ENCODE measurements around the gene TCERG1. TPM values are rescaled to one million over a fixed set of nuclear protein-coding genes. Genes with fewer than 3 reads are reported as not detected.

TCERG1 gene
- total and polyA plus RNA-seq, 5 donors from 2014 or later = 28.2 to 86.9 (median 30.5) TPM

DNA sequence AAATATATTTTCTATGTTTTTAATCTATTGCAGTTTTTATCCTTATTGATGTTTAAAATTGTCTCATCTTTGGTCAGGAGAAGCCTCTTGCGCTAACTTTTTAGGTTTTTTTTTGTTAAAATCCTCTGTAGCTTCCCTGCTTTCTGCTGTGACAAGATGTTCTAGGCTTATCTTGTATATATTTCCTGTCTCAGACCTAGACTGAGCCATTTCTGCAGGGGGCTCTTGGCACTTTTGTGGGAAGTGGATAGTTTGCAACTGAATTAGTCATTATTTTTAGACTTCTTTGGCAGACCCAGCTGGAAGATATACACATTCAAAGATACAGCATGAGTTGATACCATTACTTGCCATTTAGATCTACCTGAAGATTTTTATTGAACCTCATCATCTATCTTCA, 28.8 kb downstream of the TCERG1 start:
- H3K27me3 ChIP-seq (ENCODE audit: control insufficient read depth, insufficient read depth, low read length) = no peaks in the 10 kb centered on the region
- no peak overlapping the region for H3K27ac Mint-ChIP-seq
- no peaks in the 10 kb centered on the region for H3K9me3 Mint-ChIP-seq
- peaks cover 52% of the 10 kb centered on the region for H3K36me3 Mint-ChIP-seq
- ATAC-seq (ENCODE audit: low read depth in 2 of 2) (no peak), DNase-seq (no peak)
- no peaks in the 10 kb centered on the region for H3K4me1 ChIP-seq (ENCODE audit: control insufficient read depth, insufficient read depth, low read length, poor library complexity, severe bottlenecking)
- H3K4me1 Mint-ChIP-seq = peaks cover 4 to 11% (median 7%) of the 10 kb centered on the region in 4 donors
- no peak overlapping the region for H3K4me3 Mint-ChIP-seq
- peaks cover 65% of the 10 kb centered on the region for H3K36me3 ChIP-seq (ENCODE audit: control insufficient read depth, insufficient read depth, low read length)
- no peaks in the 10 kb centered on the region for H3K9me3 ChIP-seq (ENCODE audit: control insufficient read depth in 2 of 2, low read length in 2 of 2)
- no peak overlapping the region for H3K4me3 ChIP-seq (ENCODE audit: low read depth, low read length)
- no peaks in the 10 kb centered on the region for H3K27me3 Mint-ChIP-seq
- H3K27ac ChIP-seq (ENCODE audit: insufficient read depth, low read length, poor library complexity, severe bottlenecking) = no peak overlapping the region

GRCh38 chr5:146482775-146483174, 35.6 kb downstream of the TCERG1 start:
- H3K4me3 Mint-ChIP-seq = no peak overlapping the region
- peaks cover 65% of the 10 kb centered on the region for H3K36me3 ChIP-seq (ENCODE audit: control insufficient read depth, insufficient read depth, low read length)
- ATAC-seq (ENCODE audit: low read depth in 2 of 2) = no peak

DNA sequence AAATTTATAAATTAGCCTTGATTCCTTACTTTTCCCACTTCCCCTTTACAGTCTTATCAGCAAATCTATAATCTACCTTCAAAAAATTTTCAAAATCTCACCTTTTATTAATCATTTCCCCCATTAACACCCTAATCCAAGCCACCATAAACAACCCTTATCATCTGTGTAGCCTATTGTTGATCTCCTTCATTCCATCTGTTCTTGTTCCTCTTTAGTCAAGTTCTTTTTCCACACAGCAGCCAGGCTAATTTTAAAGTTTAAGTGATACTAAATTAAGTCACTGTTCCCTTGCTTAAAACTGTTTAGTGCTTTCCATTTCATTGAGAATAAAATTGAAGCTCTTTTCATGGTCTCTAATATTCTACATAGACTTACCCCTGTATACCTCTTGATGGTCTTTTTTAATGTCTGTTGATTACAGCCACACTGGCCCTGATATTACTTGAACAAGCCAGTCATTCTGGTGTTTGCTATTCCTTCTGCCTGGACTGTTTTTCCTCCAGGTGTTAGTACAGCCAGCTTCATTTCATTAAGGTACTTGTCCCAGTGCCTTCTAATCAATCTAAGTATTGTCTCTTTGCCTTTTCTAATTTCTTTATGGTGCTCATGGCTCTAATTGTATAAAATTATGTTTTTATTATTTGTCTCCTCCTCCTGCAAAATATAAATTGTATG, 37.7 kb downstream of the TCERG1 start:
- peak overlapping the region in 1 of 3 donors; percentile 22 for H3K27ac Mint-ChIP-seq
- no peak for DNase-seq
- H3K36me3 Mint-ChIP-seq = peaks cover 45% of the 10 kb centered on the region
- H3K4me3 Mint-ChIP-seq = no peak overlapping the region
- Histone ChIP-seq H3K4me1 (ENCODE audit: control insufficient read depth, insufficient read depth, low read length, poor library complexity, severe bottlenecking) (no peaks in the 10 kb centered on the region), H3K27ac (ENCODE audit: insufficient read depth, low read length, poor library complexity, severe bottlenecking) (no peak overlapping the region), H3K4me3 (ENCODE audit: low read depth, low read length) (no peak overlapping the region), H3K27me3 (ENCODE audit: control insufficient read depth, insufficient read depth, low read length) (no peaks in the 10 kb centered on the region), H3K36me3 (ENCODE audit: control insufficient read depth, insufficient read depth, low read length) (peaks cover 56% of the 10 kb centered on the region), H3K9me3 (ENCODE audit: control insufficient read depth in 2 of 2, low read length in 2 of 2) (no peaks in the 10 kb centered on the region)
- H3K27me3 Mint-ChIP-seq = no peaks in the 10 kb centered on the region
- peaks cover 0 to 3% (median 2%) of the 10 kb centered on the region in 4 donors for H3K4me1 Mint-ChIP-seq
- H3K9me3 Mint-ChIP-seq = no peaks in the 10 kb centered on the region
- ATAC-seq (ENCODE audit: low read depth in 2 of 2) = no peak

More at GRCh38 chr5:146482775-146483174, 35.6 kb downstream of the TCERG1 start:
- Histone ChIP-seq H3K4me3 (ENCODE audit: low read depth, low read length) (no peak overlapping the region), H3K4me1 (ENCODE audit: control insufficient read depth, insufficient read depth, low read length, poor library complexity, severe bottlenecking) (no peaks in the 10 kb centered on the region), H3K27ac (ENCODE audit: insufficient read depth, low read length, poor library complexity, severe bottlenecking) (no peak overlapping the region), H3K9me3 (ENCODE audit: control insufficient read depth in 2 of 2, low read length in 2 of 2) (no peaks in the 10 kb centered on the region), H3K27me3 (ENCODE audit: control insufficient read depth, insufficient read depth, low read length) (no peaks in the 10 kb centered on the region)
- DNase-seq = no peak
- Mint-ChIP-seq H3K27ac (no peak overlapping the region), H3K36me3 (peaks cover 45% of the 10 kb centered on the region), H3K4me1 (peaks cover 0 to 5% (median 2%) of the 10 kb centered on the region in 4 donors), H3K27me3 (no peaks in the 10 kb centered on the region), H3K9me3 (no peaks in the 10 kb centered on the region)

GRCh38 chr5:146490089-146490843, 43.1 kb downstream of the TCERG1 start:
- H3K27me3 Mint-ChIP-seq = no peaks in the 10 kb centered on the region
- DNase-seq = no peak
- peaks cover 31% of the 10 kb centered on the region for H3K36me3 Mint-ChIP-seq
- Histone ChIP-seq H3K27me3 (ENCODE audit: control insufficient read depth, insufficient read depth, low read length) (no peaks in the 10 kb centered on the region), H3K4me1 (ENCODE audit: control insufficient read depth, insufficient read depth, low read length, poor library complexity, severe bottlenecking) (no peaks in the 10 kb centered on the region), H3K27ac (ENCODE audit: insufficient read depth, low read length, poor library complexity, severe bottlenecking) (no peak overlapping the region), H3K4me3 (ENCODE audit: low read depth, low read length) (no peak overlapping the region), H3K9me3 (ENCODE audit: control insufficient read depth in 2 of 2, low read length in 2 of 2) (no peaks in the 10 kb centered on the region), H3K36me3 (ENCODE audit: control insufficient read depth, insufficient read depth, low read length) (peaks cover 31% of the 10 kb centered on the region)
- no peak overlapping the region for H3K4me3 Mint-ChIP-seq
- no peaks in the 10 kb centered on the region for H3K9me3 Mint-ChIP-seq
- H3K4me1 Mint-ChIP-seq = peaks cover 0 to 15% (median 2%) of the 10 kb centered on the region in 4 donors
- H3K27ac Mint-ChIP-seq = no peak overlapping the region
- ATAC-seq (ENCODE audit: low read depth in 2 of 2) = no peak

GRCh38 chr5:146494656-146495055, 47.5 kb downstream of the TCERG1 start:
- Histone ChIP-seq H3K27me3 (ENCODE audit: control insufficient read depth, insufficient read depth, low read length) (no peaks in the 10 kb centered on the region), H3K36me3 (ENCODE audit: control insufficient read depth, insufficient read depth, low read length) (peaks cover 38% of the 10 kb centered on the region), H3K4me1 (ENCODE audit: control insufficient read depth, insufficient read depth, low read length, poor library complexity, severe bottlenecking) (no peaks in the 10 kb centered on the region), H3K9me3 (ENCODE audit: control insufficient read depth in 2 of 2, low read length in 2 of 2) (no peaks in the 10 kb centered on the region), H3K4me3 (ENCODE audit: low read depth, low read length) (no peak overlapping the region), H3K27ac (ENCODE audit: insufficient read depth, low read length, poor library complexity, severe bottlenecking) (no peak overlapping the region)
- peaks cover 38% of the 10 kb centered on the region for H3K36me3 Mint-ChIP-seq
- peaks cover 0 to 1% (median 0%) of the 10 kb centered on the region in 7 donors for H3K9me3 Mint-ChIP-seq
- H3K27ac Mint-ChIP-seq = peak overlapping the region in 1 of 3 donors; percentile 2
- H3K27me3 Mint-ChIP-seq = no peaks in the 10 kb centered on the region
- DNase-seq (no peak), ATAC-seq (ENCODE audit: low read depth in 2 of 2) (no peak)
- H3K4me1 Mint-ChIP-seq = peaks cover 5 to 32% (median 9%) of the 10 kb centered on the region in 4 donors
- H3K4me3 Mint-ChIP-seq = no peak overlapping the region

DNA sequence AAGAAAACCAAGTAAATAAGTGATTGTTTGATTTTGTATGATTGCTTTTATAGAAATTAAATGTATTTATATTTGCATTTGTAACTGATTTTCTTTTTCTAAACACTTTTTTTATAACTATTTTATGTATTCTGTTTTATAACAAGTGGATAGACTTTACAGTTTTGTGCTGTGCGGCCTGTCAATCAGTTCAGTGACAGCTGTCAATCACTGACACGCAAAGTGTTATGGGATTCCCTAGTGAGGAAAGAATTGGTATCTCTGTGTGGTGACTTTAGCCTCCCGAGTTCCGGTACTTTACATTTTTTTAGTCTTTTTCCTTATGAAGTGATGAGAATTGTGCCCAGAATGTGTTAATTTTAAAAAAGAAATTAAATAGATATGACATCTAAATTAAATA, 52.5 kb downstream of the TCERG1 start:
- Mint-ChIP-seq H3K4me1 (peaks cover 5 to 20% (median 10%) of the 10 kb centered on the region in 4 donors), H3K27ac (no peak overlapping the region), H3K9me3 (peaks cover 0 to 1% (median 0%) of the 10 kb centered on the region in 7 donors), H3K27me3 (no peaks in the 10 kb centered on the region), H3K36me3 (peaks cover 37% of the 10 kb centered on the region), H3K4me3 (no peak overlapping the region)
- H3K4me1 ChIP-seq (ENCODE audit: control insufficient read depth, insufficient read depth, low read length, poor library complexity, severe bottlenecking) = no peaks in the 10 kb centered on the region
- H3K9me3 ChIP-seq (ENCODE audit: control insufficient read depth in 2 of 2, low read length in 2 of 2) = no peaks in the 10 kb centered on the region
- ATAC-seq (ENCODE audit: low read depth in 2 of 2) (no peak), DNase-seq (no peak)
- H3K27me3 ChIP-seq (ENCODE audit: control insufficient read depth, insufficient read depth, low read length) = no peaks in the 10 kb centered on the region
- H3K27ac ChIP-seq (ENCODE audit: insufficient read depth, low read length, poor library complexity, severe bottlenecking) = no peak overlapping the region
- H3K36me3 ChIP-seq (ENCODE audit: control insufficient read depth, insufficient read depth, low read length) = peaks cover 42% of the 10 kb centered on the region
- no peak overlapping the region for H3K4me3 ChIP-seq (ENCODE audit: low read depth, low read length)

GRCh38 chr5:146507428-146507827, 60.3 kb downstream of the TCERG1 start:
- ATAC-seq (ENCODE audit: low read depth in 2 of 2) = no peak
- no peak for DNase-seq
- no peaks in the 10 kb centered on the region for H3K9me3 Mint-ChIP-seq
- no peak overlapping the region for H3K4me3 ChIP-seq (ENCODE audit: low read depth, low read length)
- H3K36me3 Mint-ChIP-seq = peaks cover 63% of the 10 kb centered on the region
- H3K36me3 ChIP-seq (ENCODE audit: control insufficient read depth, insufficient read depth, low read length) = peaks cover 73% of the 10 kb centered on the region
- H3K4me1 ChIP-seq (ENCODE audit: control insufficient read depth, insufficient read depth, low read length, poor library complexity, severe bottlenecking) = no peaks in the 10 kb centered on the region
- peak overlapping the region in 2 of 3 donors; percentile 43 to 82 for H3K27ac Mint-ChIP-seq
- H3K9me3 ChIP-seq (ENCODE audit: control insufficient read depth in 2 of 2, low read length in 2 of 2) = no peaks in the 10 kb centered on the region
- H3K27me3 ChIP-seq (ENCODE audit: control insufficient read depth, insufficient read depth, low read length) = no peaks in the 10 kb centered on the region
- H3K27ac ChIP-seq (ENCODE audit: insufficient read depth, low read length, poor library complexity, severe bottlenecking) = no peak overlapping the region
- H3K4me3 Mint-ChIP-seq = no peak overlapping the region
- no peaks in the 10 kb centered on the region for H3K27me3 Mint-ChIP-seq
- H3K4me1 Mint-ChIP-seq = peaks cover 0 to 6% (median 4%) of the 10 kb centered on the region in 4 donors

All from CD4-positive, CD25-positive, alpha-beta regulatory T cell (primary cell).